HG02970 (cell line): ENCODE measurements around the gene KLK5.
"Not testable (repeated sequence)": the region's sequence is repeated elsewhere in the genome, so short reads cannot be mapped to it uniquely, and the experiment has no call there.

Experiments
- ATAC-seq: cut with Tn5 transposase; IDR thresholded peaks from one replicate; pipeline ENCODE4 v1.9.1; 2021; ENCODE audit warnings: mild to moderate bottlenecking, moderate library complexity, moderate number of reproducible peaks; ENCODE audit not compliant: unreplicated experiment, low FRiP score

KLK5 gene, protein sequence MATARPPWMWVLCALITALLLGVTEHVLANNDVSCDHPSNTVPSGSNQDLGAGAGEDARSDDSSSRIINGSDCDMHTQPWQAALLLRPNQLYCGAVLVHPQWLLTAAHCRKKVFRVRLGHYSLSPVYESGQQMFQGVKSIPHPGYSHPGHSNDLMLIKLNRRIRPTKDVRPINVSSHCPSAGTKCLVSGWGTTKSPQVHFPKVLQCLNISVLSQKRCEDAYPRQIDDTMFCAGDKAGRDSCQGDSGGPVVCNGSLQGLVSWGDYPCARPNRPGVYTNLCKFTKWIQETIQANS

DNA sequence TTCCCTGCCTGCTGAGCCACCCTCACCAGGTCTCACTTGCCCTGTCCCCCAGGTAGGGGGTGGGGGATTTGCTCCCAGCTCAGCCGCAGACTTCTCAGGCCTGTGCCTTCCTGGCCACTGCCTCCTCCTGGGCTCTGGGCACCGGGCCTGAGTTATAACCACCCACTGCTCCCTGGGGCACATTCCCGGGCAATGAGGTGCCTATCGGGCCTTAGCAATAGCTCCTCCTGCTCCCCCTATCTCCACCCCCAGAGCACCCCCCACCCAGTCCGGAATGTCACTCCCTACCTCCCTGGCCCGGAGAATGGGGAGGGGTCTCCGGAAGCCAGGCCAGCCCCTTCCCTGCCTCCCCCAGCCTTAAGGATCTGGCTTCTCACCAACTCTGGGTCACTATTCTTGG is at the start of gene KLK5:
Gene KLK5, minus strand, starts transcription at position 129 of the 400 bp plus-strand sequence. CDS start 381 bp downstream, outside the sequence.
- no peak for ATAC-seq

DNA sequence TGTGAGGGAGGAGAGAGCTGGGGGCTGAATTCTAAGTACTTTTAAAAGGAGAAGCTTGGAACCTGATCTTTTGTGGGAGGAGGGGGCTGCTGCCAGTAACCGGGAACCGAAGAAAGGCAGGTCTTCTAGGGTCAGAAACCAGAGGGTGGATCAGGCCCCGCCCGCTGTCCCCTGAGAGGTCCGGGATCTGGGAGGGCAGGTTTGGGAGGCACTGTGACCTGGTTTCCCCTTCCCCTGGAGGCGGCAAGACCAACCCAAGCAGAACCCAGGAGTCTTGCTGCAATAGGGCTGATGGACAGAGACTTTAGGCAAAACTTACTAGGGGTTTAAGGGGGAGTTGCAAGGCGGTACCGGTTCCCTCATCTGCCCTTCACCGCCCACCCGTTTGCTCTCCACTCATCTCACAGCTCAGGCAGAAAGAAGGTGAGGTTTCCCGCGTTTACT is 49.3 kb upstream of the KLK5 start:
- ATAC-seq: no peak

DNA sequence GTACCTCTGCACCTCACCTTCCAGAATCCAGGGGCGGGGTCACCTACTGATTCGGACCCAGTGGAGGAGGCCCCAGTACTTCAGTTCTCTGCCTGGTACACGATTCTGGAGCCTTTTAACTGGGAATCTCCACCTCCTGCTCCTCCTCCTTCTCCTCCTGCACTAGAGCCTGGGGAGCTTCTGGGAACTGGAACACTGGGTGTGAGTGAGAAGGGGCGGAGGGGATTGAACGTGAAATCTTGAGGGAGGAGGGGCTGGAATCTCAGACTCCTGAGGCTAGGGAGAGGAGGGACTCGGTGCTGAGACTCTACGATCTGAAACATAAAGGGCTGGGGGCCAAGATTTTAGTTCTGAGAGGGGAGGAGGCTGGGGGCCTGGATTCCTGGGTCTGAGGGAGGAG is 48.7 kb upstream of the KLK5 start, which contains the start of gene KLK8:
Gene KLK8, minus strand, starts transcription at position 90 of the 400 bp plus-strand sequence. CDS start 437 bp downstream, outside the sequence.
- ATAC-seq: no peak

DNA sequence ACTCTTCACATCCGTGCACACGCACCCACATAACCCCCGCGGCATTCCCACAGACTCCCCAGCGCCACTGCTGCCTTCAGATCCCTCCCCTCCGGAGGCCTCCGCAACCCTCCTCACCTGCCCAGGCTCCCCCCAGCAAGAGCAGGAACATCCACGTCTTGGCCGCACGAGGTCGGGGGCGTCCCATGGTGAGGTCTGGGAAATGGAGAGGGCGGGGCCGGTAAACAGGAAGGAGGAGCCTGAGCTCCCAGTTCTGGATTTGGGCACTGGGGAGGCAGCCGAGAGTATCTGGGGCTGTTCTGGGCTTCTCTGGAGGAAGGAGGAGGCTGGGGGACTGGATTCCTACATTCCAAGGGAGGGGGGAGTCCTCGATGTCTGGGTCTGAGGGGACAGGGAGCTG is 48.1 kb upstream of the KLK5 start:
- no peak for ATAC-seq

DNA sequence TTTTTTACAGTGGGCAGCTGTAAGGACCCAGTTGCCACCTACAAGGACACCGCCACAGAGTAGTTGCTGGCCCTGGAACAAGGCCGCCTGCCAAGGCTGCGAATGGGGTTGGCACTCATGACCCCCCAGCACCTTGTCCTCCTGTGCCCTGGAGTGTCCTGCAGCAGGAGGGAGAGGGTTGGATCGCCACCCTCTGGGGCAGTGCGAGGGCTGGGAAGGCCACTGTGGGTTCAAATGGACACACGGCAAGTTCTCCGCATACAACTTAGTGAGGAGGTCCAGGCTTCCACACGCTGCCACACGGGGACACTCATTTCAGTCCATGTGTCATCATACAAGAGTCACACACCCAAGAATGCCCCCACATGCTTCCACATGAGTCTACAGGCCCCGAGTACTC is 47.6 kb upstream of the KLK5 start:
- ATAC-seq: no peak

DNA sequence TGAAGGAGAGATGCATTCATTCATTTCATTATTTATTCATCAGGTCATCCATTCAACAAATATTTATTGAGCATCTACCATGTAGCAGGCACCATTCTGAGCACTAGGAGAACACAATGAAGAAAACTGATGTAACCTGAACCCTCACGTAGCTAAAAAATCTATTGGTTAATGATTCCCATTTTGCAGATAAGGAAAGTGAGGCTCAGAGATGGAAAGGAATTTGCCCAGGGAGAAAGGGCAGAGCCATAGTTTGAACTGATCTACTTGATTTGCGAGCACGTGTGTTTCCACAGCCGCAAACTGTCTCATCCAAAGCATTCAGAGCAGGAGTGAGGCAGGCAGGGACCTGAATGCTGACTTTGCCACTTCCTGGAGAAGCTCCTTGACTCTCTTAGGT is 45.8 kb upstream of the KLK5 start:
- ATAC-seq: no peak

DNA sequence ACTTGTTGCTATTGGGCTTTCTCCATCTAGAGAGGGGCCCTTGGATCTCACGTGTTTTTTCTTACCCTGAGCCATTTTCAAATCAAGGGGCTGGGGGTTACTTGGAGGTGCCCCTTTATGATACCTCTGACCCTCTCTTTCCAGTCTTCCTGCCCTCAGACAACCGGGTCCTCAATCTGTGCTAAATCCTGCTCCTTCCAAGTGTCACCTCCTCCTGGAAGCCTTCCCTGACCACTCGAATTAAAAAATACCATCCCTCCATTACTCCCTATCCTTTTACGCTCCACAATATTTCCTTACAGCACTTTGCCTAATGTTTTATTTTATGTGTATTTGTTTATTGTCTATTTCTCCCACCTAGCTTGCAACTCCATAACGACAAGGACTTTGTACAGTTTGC is 45.2 kb upstream of the KLK5 start:
- no peak for ATAC-seq

DNA sequence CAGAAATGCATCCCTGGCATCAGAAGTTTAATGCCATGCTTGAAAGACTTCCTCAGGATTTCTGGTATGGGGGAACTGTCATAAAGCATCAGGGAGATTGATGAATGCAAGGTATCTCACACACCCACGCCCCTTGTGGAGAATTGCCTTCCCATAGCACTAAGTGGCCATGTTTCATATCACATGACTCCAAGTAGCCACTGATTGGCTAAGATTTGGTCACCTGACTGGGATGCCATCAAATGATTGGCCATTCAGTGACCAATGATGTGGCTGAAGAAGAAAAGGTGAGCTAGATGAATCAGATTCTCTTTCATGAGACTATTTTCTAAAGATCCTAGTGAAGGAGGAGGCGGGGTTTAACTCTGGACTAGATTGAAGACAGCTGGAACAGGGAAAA is 41.3 kb upstream of the KLK5 start:
- ATAC-seq: no peak

DNA sequence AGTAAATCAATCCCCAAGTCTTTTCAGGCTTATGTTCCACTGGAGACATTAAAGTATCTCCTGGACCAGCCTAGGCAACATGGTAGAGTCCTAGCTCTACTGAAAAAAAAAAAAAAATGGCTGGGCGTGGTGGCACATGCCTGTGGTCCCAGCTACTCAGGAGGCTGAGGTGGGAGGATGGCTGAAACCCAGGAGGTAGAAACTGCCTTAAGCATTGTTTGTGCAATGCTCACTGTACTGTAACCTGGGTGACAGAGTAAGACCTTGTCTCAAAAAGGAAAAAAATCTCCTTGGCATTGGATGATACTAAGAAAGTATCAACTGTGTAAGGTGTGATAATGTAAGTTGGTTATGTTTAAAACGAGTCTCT is 39.8 kb upstream of the KLK5 start:
- ATAC-seq: no peak

DNA sequence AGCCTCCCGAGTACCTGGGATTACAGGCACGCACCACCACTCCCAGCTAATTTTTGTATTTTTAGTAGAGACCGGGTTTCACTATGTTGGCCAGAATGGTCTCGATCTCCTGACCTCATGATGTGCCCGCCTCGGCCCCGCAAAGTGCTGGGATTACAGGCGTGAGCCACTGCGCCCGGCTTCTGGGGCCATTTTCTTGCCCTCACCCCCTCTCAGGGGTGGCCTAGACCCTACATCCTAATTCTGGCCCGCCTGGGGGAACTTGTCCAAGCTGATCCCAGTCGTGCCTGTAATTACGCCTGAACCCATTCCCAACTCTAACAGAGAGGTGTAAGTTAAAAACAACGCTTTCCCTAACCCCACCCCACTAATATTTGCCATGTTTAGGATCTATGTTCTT is 31.6 kb upstream of the KLK5 start:
- not testable (repeated sequence) for ATAC-seq

DNA sequence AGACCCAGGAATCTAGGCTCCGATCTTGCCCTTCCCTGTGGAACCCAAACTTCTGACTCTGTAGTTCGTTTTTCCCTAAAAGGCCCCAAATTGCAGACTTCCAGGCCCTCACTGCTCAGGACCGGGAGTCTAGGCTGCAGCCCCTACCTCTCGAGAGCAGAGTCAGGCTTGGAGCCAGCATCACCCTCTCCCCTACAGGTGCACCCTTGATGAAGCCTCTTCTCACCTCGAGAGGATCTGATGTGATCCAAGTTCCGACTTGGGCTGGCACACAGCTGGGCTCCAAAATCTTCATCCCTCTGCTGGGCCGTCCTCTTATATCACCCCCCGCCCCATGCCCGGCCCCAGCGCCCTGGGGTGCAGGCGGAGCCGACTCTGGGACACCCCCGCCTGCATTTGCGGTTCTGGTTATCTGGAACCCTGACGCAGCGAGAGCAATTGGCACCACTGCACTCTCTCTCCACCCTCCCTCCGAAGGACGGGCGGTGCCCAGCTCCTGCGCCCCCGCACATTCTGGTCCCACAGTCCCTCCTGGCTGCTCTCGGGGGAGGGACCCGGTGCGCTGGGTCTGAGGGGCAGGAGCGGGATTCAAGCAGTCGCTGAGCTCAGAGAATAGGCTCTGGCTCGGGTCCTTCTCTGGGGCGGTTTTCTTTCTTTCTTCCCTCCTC is 30.9 kb upstream of the KLK5 start, which contains the start of gene KLK7:
Gene KLK7, minus strand, starts transcription at position 293 of the 668 bp plus-strand sequence. CDS start 1,518 bp downstream, outside the sequence.
- no peak for ATAC-seq

DNA sequence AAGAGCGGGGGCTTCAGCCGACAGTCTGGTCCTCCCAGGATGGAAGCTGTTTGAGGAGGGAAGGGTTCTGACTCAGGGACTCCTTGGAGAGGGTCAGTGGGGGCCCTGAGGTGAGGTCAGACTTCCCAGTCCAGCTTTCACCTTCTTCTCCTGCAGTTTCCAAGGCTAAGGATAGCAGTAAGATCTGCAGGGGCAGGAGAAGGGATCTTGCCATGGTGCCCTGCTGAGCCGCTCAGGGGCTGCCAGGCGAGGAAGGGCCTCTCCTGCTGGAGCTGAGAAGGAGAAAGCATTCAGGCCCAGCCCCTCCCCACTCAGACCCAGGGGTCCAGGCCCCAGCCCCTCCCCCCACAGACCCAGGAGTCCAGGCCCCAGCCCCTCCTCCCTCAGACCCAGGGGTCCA is 29.3 kb upstream of the KLK5 start:
- ATAC-seq: no peak

DNA sequence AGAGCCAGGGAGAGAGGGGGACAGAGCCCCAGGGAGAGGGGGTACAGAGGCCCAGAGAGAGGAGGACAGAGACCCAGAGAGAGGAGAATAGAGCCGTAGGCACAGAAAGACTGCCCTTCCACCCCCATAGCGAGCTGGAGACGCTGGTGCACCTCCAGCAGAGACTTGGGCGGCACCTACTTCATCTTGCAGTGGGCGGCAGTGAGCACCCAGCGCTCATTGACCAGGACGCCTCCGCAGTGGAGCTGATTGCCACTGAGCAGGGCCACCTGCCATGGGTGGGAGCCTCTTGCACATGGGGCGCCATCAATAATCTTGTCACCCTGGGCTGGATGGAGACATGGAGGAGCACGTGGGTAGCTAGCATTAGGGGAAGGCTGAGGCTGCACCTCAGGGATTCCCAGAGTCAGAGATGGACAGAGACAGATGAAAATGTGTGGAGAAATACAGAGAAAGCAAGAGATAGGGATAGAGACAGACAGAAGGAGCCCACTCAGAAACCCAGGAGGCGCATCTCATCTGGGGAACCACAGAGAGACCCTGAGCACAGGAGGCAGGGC is 28.8 kb upstream of the KLK5 start:
- no peak for ATAC-seq

DNA sequence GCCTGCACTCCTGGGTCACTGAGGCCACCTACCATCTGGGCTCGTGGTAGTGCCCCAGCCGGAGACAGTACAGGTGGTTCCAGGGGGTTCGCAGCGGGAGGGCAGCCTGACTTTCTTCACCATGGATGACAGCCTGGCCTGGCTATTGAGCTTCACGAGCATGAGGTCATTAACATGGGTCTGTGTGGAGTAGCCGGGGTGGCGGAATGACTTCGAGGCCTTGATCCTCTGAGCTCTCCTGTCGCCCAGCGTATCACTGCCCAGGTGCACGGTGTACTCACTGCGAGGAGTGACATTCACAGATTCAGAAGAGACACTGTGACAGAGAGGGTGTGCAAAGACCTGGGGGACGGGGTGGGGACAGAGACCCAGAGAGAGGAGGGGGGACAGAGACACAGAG is 27.4 kb upstream of the KLK5 start:
- no peak for ATAC-seq

DNA sequence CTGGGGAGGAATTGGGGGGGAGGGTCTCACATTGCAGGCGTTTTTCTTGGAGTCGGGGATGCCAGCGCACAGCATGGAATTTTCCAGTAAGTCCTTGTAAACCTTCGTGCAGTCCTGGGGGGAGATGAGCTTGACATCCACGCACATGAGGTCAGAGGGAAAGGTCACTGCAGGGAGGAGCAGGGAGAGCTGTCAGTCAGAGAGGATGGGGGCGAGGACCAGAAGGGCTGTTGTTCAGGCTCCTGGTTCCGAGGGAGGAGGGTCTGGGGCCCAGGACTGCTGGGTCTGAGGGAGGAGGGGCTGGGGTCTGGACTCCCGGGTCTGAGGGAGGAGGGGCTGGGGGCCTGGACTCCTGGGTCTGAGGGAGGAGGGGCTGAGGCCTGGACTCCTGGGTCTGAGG is 26.9 kb upstream of the KLK5 start:
- no peak for ATAC-seq

DNA sequence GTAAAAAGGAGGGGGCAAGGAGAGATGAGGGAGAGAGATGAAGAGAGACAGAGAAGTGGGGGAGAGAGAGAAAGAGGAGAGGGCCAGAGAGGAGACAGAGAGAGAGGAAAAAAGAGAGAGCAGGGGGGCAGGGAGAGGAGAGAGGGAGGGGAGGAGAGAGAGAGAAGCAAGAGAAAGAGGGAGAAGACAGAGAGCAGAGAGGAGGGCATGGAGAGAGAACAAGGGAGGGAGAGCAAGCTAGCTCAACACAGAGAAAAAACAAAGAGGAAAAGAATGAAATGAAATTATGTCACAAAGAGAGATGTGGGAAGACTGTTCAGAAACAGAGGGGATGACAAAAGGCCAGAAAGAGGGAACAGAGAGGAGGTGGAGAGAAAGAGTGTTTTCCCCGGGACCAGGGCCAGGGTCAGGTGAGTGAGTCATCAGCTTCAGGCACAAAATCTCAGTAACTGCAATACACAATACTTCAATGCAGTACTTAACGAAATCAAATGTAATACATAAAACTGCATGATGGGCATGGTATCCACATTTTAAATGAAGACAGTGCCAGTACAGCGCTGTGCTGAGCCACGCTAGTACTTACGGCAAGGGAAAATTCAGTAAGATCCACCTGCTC is 26.0 kb upstream of the KLK5 start:
- ATAC-seq: no peak

DNA sequence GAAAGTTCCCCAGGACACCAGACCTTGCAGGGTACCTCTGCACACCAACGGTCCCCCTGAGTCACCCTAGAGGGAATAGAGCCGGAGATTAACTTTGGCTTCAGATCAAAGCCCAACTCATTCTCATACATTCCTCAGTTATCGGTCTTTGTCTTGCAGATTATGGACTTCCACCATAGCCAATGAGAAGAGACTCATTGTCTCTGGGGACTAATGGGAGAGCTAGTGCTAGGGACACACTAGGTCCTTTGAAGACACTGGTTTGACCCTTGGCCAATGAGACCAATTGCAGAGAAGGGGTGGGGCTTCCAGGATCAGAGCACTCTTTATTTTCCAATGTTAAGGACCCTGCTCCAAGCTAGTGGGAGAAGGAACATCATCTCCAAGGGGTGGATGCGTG is 24.8 kb upstream of the KLK5 start:
- no peak for ATAC-seq

DNA sequence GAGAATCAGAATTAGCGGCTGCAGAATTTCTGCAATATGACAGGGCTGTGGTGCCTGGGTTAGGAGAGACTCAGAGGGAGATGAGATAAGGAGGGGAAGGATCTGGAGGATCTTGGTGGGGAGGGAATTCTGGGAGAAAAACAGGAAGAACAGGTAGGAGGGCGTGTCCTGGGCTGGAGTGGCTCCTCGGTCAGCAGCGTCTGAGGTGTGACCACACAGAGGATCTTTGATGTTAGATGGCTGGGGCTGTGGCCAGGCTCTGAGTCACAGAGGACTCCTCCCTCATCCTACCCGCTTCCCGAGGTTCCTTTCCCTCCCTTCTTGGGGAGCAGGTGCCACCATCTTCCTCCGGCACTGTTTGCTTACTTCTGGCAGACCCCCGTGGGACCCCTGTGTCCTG is 22.9 kb upstream of the KLK5 start:
- no peak for ATAC-seq

DNA sequence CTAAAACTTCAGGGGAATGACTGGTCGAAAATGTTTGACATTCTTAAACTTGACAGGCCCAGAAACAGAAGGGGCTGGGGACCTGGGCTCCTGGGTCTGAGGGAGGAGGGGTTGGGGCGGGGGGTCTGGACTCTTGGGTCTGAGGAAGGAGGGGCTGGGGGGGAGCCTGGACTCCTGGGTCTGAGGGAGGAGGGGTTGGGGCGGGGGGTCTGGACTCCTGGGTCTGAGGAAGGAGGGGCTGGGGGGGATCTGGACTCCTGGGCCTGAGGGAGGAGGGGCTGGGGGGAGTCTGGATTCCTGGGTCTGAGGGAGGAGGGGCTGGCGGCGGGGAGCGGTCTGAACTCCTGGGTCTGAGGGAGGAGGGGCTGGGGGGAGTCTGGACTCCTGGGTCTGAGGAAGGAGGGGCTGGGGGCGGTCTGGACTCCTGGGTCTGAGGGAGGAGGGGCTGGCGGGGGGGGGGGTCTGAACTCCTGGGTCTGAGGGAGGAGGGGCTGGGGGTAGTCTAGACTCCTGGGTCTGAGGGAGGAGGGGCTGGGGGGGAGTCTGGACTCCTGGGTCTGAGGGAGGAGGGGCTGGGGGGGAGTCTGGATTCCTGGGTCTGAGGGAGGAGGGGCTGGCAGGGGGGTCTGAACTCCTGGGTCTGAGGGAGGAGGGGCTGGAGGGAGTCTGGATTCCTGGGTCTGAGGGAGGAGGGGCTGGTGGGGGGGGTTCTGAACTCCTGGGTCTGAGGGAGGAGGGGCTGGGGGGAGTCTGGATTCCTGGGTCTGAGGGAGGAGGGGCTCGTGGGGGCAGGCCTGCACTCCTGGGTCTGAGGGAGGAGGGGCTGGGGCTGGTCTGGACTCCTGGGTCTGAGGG is 22.1 kb upstream of the KLK5 start:
- no peak for ATAC-seq

DNA sequence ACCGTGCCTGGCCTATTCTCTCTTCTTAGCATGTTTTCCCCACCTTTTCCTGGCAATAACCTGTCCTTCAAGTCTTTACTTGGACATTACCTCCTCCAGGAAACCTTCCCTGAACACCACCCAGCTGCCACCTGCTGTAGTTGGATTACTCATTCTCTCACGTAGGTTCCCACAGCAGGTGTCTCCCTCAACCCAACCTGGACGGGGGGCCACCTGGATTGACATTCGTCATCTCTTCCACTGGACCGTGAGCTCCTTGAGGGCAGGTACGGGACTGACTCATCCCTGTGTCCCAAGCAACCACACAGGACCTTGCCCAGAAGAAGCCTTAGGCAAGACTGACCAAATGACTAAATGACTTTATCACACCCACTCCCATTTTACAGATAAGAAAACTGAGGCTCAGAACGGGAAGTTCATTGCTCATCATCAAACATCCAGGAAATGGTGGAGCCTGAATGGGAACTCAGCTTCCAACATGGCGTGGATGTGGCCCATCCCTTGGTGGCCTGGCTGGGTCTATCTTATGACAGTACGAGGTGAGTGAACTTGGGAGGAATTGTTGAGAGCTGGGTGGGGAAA is 20.0 kb upstream of the KLK5 start:
- no peak for ATAC-seq
